Right hindlimb (tissue), 1 donor: Measurements from ENCODE around the gene SMYD2.

ENCODE experiments used
- DNase-seq: peaks from one replicate; pipeline ENCODE4 v3.0.0-alpha.2; 2018

Gene SMYD2

GRCh38 chr1:214330222-214330621 is 49.3 kb downstream of the SMYD2 start:
- no peak for DNase-seq

GRCh38 chr1:214330715-214331114 is 49.8 kb downstream of the SMYD2 start:
- DNase-seq = no peak

GRCh38 chr1:214331180-214331579 is 50.2 kb downstream of the SMYD2 start:
- DNase-seq = no peak

GRCh38 chr1:214331827-214332423 is 51.0 kb downstream of the SMYD2 start:
- no peak for DNase-seq

- peak; percentile 71 for DNase-seq
These were observed 52.2 kb downstream of the SMYD2 start for GRCh38 chr1:214332946-214333798.

GRCh38 chr1:214335567-214335966 is 54.6 kb downstream of the SMYD2 start:
- DNase-seq = no peak

- no peak for DNase-seq
These were observed 56.1 kb downstream of the SMYD2 start for GRCh38 chr1:214337015-214337414.

- DNase-seq = peak; percentile 58
These were observed 56.6 kb downstream of the SMYD2 start for GRCh38 chr1:214337511-214337910.

- no peak for DNase-seq
These were observed 57.3 kb downstream of the SMYD2 start for GRCh38 chr1:214338212-214338611.

- DNase-seq = no peak
These were observed 60.5 kb downstream of the SMYD2 start for GRCh38 chr1:214341459-214341858.

- no peak for DNase-seq
These were observed 61.0 kb downstream of the SMYD2 start for GRCh38 chr1:214341932-214342331.

- no peak for DNase-seq
These were observed 61.6 kb downstream of the SMYD2 start for GRCh38 chr1:214342525-214342924.

GRCh38 chr1:214344897-214345296 is 63.9 kb downstream of the SMYD2 start:
- no peak for DNase-seq

GRCh38 chr1:214349008-214349407 is 68.0 kb downstream of the SMYD2 start:
- DNase-seq = no peak

GRCh38 chr1:214349781-214350180 is 68.8 kb downstream of the SMYD2 start:
- DNase-seq = no peak

- no peak for DNase-seq
These were observed 70.8 kb downstream of the SMYD2 start for GRCh38 chr1:214351551-214352277.

GRCh38 chr1:214352838-214353237 is 71.9 kb downstream of the SMYD2 start:
- no peak for DNase-seq

- DNase-seq = no peak
These were observed 73.6 kb downstream of the SMYD2 start for GRCh38 chr1:214354440-214355148.

- no peak for DNase-seq
These were observed 79.2 kb downstream of the SMYD2 start for GRCh38 chr1:214360116-214360515.

GRCh38 chr1:214360525-214361164 is 79.7 kb downstream of the SMYD2 start:
- DNase-seq = no peak

- no peak for DNase-seq
These were observed 80.7 kb downstream of the SMYD2 start for GRCh38 chr1:214361636-214362035.

GRCh38 chr1:214362188-214362882 is 81.4 kb downstream of the SMYD2 start:
- DNase-seq = no peak
